Measurements from ENCODE around the gene CPNE8.

The CPNE8 gene

DNA sequence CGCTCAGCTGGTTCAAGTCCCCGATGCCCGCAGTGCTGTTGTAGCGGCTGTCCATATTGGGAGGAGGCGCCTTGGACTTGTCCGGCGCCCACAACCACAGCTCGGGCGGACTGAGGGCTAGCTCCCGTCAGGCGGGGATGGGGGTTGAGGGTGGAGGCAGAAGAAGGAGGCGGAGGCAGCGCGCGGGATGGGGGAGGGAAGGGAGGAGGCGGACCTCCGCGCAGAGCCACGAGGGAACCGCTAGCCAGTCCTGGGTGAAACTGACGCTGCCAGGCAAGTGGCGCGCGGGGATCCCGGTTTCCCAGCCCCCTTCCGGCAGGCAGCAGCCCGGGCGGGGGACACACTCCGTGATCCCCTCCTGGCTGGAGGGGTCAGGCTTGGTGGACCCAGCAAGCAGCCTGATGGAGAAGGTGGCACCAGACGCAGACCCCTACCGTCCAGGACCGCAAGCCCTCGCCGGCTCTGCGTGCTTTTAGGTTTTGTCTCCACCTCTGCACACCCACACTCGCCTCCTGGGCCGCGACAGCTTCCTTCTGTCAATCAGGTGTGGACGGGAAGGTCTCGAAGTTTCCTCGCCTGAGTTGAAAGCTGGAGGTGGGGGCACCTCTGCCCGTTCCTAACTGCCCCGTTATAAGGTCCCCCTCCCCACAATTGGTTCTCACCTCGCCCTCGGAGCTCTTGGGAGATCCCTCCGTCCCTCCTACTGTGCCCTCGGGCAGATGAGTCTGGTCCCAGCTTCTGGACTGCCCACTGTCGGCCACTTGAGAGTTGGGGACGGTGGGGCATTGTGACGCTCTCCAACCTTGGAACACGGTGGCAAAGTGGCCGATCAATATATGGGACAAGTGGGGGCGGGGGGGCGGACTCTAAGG lies at the start of gene CPNE8:
Gene CPNE8, minus strand, starts transcription at position 112 of the 872 bp plus-strand sequence. Its CDS starts 57 bp downstream, at position 55.
- peak; percentile 17 for DNase-seq

DNA sequence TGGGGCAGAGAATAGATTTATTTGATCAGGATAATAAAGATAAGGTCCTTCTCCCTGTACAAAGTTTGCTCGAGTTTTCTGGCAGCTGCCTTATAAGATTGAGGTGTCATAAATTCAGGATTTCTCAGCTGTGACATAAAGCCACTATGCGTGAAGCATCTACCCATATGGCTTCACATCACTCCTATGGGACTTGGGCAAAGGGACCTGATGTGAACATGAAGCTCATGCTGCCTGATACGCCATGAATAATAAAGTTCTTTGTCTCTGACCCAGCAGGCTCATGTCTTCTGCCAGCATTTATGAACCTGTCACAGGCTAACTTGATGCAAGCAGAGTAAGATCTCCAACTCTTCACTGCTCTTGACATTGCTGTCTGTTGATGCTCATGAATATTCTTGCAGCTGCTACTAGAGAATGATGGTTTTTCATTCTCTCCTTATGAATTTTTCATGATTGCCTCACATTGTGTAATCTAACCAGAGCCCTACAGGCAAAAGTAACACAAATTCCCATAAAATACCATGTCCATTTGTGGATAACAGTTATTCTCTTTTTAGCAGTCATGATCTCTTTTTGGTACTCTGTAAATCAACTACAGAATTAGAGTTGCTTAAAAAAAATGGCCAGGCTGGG lies 49.0 kb upstream of the CPNE8 start:
- no peak for DNase-seq

DNA sequence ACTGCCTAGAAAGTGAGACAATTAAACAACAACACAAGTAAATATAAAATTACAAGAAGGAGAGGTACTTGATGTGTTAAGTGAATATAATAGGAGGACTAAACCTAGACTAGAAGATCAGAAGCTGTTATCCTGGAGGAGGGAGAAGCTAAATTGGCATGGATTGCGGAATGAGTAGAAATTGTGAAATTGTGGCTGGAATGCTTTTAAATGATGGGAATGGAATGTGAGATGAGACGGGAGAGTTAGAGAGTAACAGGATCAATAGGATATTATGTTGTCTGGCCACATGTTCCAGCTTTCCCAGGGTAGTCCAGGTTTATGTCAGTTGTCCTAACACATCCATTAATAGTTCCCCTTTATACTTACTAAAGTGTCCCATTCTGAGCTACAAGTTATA lies 44.0 kb upstream of the CPNE8 start:
- DNase-seq: no peak

DNA sequence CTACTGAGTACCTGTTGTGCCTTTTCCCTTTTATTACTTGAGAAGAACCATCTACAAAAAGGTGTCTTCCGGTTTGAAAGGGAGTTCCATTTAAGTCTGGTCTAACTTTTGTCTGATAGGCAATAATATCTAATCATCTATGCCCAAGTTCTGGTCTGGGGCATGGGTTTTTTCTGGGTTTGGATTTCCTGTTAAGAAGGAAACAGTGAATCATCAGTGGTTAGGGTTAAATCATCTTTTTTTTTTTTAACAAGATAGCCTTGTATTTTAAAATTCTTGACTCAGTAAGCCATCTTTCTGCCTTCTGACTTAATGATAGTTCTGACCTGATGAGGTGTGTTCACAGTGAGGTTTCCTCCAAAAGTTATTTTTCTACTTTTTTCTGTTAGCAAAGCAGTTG lies 29.3 kb upstream of the CPNE8 start:
- no peak for DNase-seq

DNA sequence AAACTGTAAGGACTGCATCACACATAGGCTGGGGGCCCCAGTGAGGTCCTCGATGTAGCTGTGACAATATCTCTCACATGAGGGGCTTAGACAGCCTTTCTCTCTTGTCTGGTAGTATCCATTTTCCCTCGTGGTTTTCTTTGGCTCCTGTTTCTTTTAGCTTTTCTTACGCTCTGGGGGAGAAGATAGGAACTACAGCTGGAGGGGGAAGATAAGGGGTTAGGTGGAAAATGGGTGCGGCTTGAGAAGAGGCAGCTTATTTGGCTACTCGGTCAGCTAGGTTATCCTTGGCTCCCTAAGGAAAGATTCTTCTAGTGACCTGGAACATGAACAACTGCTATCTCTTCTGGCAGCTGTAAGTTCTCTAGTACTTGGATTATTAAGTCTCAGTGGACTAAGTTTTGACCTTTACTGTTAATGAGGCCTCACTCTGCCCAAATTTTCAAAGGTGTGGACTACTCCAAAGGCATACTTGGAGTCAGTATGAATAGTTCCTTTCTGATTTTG lies 28.7 kb upstream of the CPNE8 start:
- no peak for DNase-seq

DNA sequence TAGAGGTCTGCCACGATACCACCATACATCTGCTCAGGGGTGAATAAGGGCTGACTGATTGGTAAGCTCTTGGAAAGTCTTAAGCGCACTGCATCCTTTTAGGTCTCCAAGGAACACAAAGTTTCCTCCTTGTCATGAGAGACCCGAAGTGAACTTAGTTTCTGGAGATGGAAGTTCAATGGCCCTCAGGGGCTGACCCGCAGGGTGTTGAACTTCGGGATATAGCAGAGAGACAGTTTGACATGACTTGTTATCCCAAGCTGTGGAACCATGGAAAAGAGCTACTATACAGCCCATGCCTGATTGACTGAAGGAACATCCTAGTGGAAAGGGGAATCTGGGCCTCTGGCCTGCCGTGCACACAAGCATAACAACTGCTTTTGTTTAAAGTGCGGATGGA lies 26.9 kb upstream of the CPNE8 start:
- DNase-seq: no peak

DNA sequence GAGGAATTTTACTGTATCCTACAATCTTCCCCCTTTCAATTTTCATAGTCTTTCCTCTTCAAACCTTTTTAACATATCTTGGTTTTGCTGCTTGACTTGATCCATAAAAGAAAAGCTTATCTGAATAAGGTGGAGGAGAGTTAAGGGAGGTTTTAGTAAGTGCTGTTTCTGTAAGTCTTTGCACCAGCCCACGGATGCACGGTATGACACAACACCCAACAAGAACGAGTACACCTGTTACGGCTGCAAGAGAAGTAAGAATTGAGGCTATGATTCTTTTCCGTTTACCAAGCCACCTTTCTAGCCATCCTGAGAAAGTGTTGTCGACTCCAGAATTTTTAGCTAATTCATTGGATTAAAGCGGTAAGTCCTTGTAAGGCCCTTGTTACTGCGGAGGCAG lies 26.1 kb upstream of the CPNE8 start:
- DNase-seq: no peak

DNA sequence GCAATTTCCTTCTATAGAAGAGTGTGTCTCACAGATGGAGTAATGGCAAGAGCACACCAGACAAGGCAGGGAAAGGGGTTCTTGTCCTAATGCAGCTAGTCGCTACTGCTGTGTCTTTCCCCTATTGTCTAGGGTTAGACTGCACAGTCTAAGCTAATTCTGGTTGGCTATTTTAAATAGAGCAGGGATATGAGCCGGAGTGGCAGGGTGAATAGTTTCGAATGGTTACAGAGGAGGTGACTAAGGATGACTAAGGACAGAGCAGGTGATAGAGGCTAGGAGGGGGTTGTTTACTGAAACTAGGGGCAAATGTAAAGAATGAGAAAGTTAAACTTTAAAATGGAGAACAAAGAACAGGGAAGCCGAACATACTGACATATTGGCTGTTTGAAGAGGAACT lies 25.6 kb upstream of the CPNE8 start:
- no peak for DNase-seq

DNA sequence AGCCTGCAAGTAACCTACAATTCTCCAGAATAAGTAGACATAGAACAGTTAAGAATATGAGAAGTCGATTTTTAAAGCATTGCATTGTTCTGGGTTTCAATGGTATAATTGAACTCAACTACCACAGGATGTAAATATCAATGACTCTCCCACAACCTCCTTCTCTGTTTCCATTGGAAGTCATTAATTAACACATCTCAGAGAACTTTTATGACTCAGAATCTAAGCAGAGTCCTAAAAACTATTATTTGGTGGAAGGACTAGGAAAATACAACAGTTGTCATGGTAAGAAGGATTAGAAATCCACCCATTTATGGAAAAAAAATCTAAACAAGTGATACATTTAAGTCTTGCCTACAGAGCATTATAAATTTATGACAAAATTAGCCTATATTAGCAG lies 21.1 kb upstream of the CPNE8 start:
- no peak for DNase-seq

DNA sequence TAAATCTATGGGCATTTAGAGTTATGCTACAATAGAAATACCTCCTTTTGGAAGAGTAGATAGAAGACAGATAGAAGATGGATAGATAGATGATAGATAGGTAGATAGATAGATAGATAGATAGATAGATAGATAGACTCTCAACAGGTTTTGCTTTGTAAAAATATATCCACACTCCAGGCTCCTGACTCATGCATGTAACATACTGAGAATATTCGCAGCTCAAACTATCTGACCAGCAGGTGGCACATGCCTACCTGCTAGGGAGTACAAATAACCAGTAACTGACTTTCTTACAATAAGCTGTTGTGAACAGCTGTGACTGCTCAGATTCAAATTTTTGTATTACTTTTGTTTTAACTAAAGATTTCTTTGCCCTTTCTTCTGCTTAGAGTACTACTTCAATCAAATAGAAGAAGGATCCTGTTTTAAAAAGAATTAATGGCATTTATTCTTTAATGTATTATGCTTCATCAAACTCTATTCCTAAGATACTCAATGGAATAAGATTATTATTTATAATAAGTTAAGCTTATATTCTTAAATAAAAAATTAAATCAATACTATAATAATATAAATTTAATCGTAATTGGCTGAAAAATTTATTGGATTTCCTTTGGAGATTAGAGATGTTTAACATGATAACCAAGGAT lies 15.8 kb upstream of the CPNE8 start:
- DNase-seq: peak; percentile 7

DNA sequence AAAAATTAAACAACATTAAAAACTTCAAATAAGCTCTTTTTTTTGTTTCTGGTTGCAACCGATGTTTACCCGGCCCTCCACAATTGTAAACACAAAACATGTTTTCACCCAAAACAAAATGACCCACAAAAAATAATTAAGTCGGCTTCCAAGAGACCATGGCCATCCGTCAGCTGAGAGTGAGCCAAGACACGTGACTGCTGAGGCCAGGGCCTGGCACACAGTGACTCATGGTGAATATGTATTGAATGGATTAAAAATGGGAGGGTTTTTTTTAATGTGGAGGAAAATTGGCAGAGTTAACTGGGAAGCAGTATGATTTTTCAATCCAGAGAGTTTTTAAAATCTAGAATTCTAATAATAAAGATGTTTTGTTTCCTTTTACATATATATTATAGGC lies 13.8 kb upstream of the CPNE8 start:
- DNase-seq: no peak

DNA sequence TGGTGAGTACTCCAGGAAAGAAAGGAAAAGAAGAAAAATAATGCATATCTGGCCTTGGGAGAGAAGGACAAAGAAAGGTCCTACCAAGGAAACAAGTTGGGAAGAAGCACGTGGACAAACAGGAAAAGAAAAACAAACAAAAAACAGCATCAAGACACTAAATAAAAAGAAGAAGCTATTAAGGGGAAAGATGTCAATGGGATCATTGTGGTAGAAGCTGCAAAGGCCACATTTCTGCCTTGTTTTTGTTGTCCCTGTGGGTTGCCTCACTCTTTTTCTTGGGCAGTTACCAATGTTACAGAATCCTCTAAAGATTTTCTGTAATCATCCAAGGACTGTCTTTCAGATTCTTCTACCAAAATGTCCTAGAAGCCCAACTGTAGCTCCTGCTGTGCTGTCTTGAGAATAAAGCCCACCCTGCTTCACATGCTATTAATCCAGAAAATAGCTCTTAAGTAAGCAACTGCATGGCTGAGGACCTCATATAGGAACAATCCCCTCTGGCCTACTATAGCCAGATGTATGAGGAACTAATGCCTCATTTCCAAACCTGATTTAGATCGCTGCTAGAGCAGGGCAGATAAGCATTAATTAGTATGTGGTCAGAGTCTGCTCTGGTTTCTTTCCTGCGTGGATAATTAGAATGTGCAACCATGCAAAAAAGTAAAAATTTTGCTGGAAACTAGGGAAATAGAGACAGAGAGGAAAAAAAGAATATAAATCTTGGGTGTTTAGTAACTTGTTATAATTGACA lies 10.2 kb upstream of the CPNE8 start:
- DNase-seq: no peak

DNA sequence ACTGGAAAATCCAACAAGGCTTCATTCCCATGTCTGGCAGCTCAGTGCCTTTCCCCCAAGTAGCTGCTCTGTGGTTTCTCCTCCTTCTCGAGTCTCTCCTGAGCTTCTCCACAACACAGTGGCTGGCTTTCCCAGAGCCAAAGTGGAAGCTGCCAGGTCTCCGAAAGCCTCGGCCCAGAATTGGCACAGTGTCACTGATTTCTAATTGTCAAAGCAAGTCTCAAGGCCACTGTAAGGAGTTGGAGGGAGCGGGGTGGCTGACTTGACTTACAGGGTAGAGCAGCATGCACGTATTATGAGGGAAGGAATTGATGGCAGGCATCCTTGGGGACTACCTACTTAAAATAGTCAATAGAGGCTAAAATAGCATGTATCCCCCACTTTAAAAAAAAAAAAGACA lies 6.7 kb upstream of the CPNE8 start:
- no peak for DNase-seq

DNA sequence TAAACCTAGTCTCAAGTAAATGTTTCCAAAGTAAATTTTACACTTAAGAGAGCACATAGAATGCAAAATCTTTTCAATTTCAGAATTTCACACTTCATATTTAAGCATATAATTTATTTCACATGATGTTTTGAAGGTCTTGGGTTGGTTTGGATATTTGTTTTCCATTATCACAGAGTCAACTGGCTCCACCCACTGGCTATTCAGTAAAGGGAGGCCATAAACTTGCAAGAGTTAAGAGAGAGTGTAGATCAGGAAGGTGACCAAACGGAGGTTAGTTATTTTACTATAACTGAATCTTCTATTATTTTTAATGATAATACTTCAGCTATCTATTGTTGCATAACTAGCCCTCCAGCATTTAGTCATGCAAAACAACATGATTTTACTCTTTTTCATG lies 6.2 kb upstream of the CPNE8 start:
- no peak for DNase-seq

DNA sequence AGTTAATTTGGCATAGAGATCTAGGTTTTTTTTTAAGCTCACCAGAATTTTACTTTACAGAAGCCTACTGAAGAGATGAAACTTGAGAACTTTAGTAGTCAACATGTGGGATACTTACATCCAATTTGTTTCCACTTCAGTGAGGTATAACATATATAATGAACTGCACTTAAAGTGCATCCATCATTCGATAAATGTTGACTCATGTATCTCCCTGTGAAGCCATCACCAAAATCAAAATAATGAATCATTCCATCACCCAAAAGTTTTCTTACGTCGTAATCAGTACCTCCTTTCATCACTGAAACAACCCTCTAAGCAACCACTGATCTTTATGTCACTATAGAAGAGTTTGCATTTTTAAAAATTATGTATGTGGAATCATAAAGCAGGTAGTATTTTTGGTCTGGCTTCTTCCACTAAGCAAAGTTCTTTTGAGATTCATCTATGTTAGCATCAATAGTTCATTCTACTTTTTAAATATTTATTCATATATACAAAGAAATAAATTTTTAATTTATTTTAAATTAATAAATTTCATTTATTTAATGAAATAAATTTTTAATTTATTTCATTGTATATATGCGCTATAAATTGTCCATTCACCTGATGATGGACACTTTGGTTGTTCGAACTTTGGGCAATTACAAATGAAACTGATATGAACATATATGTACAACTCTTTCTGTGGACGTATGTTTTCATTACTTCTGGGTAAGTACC lies 2.0 kb upstream of the CPNE8 start:
- DNase-seq: no peak

DNA sequence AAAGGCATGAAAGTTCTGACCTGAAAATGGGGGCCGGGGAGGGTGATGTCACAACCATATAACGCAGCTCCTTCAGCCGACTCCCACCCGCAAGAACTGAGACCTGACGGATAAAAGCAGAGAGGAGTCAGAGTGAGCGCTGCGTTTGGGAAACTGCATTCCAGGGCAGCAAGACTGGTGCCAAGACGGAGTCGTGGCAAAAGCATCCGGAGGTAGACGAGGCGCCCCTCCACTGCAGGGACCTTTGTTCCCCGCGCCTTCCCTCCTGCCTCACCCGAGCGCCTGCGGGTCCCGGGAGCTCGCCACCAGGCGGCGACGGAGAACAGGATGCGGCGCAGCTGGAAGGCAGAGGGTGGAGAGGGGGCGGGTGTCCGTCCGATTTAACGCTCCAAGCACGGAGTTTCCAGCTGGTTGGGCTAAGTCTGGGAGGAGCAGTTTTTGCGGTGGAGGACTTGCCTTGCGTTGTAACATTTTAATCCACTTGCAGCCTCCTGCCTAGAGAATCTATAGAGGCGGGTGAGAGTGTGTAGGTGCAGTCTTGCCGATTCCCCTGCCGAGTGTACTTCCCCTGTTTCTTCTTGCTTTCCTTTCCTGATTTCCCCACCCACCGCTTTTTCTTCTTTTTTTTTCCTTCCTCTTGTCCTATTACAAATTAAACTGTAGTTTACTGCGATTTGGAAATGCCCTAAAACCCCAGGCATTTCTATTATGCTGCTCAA lies 1.2 kb upstream of the CPNE8 start:
- DNase-seq: peak; percentile 63

DNA sequence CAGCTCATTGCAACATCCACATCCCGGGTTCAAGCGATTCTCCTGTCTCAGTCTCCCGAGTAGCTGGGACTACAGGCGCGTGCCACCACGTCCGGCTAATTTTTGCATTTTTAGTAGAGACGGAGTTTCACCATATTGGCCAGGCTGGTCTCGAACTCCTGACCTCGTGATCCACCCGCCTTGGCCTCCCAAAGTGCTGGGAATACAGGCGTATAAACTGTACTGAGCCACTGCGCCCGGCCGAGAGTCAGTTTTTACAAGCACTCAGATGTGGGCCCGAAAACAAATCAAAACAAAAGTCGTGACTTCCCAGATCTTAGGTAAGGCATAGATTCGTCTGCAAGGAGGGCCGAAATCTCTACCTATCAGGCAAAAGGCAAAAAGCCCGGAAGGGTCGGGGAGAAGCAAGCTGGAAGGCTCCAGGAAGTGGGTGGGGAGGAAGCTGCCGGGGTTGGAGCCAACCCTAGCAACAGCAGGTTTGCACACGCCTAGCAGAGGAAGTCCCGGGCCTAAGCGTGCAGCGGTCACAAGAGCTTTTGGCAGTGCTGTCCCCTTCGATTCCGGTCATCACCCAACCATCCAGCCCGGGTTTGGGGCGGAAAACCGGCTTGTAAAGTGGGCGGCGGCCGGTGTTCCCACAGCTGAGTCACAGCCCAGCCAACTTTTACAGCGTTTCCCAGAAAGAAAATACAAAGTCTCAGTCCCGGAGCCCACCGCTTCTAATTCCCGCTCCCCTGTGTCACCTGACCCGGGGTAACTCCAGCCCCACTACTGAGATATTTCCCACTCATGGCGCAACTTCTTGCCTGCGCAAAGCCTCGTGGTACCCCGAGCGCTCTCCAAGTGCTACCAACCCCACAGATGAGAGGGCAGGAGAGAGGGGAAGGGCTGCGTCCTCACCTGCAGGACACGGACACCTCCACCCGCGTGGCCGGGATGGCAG lies 583 bp downstream of the CPNE8 start:
- DNase-seq: peak; percentile 40

DNA sequence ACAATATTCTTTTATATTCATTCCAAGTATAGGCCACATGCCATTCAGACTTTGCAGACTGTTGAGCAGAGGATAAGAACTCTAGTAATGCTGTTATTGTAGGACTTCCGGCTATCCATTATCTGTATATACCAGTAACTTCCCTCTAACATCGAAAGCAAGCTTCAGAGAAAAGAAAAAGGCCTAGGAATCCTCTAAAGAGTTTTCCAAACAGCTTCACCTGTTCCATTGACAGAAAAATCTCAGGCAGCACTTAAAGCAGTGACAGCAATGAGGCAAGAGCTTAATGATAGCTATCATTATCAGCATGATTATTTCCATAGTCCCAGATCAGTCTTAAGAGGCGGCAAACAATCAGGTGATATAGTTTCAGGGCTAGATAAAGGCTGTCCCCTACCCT lies 1.8 kb downstream of the CPNE8 start:
- no peak for DNase-seq

DNA sequence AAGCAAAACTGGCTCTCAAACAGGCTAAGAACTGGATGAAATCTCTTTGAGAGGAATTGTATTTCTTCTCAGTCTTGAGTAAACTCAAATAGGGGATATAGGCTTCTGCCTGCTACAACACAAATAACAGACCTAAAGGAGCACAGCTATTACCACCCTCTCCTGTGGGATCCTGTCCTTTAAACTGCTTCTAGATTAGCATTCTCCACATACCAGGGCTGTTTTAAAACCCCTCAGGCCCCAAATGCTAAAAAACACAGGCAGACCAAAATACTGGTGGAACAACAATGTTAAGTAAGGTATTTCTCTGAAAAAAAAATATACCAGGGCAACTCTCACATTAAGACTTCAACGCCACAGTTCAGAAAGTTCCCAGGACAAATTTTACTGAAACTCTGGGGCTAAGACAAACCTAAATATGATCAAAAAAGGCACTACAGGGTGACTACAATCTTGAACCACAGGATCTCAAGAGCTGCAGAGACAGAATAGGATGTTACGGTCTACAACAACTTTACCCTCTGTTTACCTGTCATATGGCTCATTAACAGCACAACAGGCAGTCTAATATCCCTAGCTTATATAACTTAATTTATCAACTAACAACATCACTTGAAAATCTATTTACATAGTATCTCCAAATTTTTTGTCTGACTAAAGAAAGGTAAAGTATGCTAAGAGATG lies 7.2 kb downstream of the CPNE8 start:
- DNase-seq: no peak

DNA sequence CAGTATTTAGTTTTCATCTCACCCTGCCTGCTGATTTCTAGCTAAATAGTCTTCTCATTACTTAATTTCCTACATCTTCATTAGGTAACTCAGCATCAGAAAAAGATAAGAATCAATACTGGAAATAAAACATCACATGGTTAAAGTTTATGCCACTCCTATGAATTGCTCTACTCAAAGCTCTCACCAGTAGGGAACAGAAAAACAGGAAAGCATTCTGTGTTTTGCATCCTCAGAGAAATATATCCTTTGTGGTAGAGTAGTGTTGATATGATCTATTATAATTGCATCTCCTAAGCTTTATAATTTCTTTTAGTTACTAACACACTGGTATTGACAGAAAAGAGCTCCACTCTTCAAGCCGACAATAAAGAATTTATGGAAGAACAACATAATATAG lies 9.9 kb downstream of the CPNE8 start:
- no peak for DNase-seq
